HG03558 (cell line): ENCODE results near the gene SCGB3A2.
"Not testable (repeated sequence)": the region's sequence is repeated elsewhere in the genome, so short reads cannot be mapped to it uniquely, and the experiment has no call there.

Experiments used
- ATAC-seq: cut with Tn5 transposase; IDR thresholded peaks from one replicate; pipeline ENCODE4 v1.9.1; 2021; ENCODE audit warnings: moderate number of reproducible peaks; ENCODE audit not compliant: unreplicated experiment; ENCODE audit errors: extremely low read depth

Gene SCGB3A2

GRCh38 chr5:147860641-147861025 lies 17.9 kb upstream of the SCGB3A2 start:
- no peak for ATAC-seq

- no peak for ATAC-seq
Measured at GRCh38 chr5:147863454-147864158, 14.9 kb upstream of the SCGB3A2 start.

- ATAC-seq = no peak
Measured at GRCh38 chr5:147869112-147869511, 9.4 kb upstream of the SCGB3A2 start.

- ATAC-seq = not testable (repeated sequence)
Measured at GRCh38 chr5:147869892-147870291, 8.6 kb upstream of the SCGB3A2 start.

GRCh38 chr5:147871980-147872549 lies 6.4 kb upstream of the SCGB3A2 start:
- not testable (repeated sequence) for ATAC-seq

- not testable (repeated sequence) for ATAC-seq
Measured at GRCh38 chr5:147872744-147873435, 5.6 kb upstream of the SCGB3A2 start.

- not testable (repeated sequence) for ATAC-seq
Measured at GRCh38 chr5:147874118-147874875, 4.2 kb upstream of the SCGB3A2 start.

- ATAC-seq = no peak
Measured at GRCh38 chr5:147874910-147875367, 3.6 kb upstream of the SCGB3A2 start.

GRCh38 chr5:147876141-147876540 lies 2.4 kb upstream of the SCGB3A2 start:
- no peak for ATAC-seq

GRCh38 chr5:147876626-147877025 lies 1.9 kb upstream of the SCGB3A2 start:
- no peak for ATAC-seq

GRCh38 chr5:147879784-147880183 lies 1.3 kb downstream of the SCGB3A2 start:
- ATAC-seq = no peak

- ATAC-seq = no peak
Measured at GRCh38 chr5:147880487-147880886, 2.0 kb downstream of the SCGB3A2 start.

GRCh38 chr5:147882586-147883313 lies 4.2 kb downstream of the SCGB3A2 start:
- no peak for ATAC-seq

- ATAC-seq = no peak
Measured at GRCh38 chr5:147887026-147887627, 8.6 kb downstream of the SCGB3A2 start.

- ATAC-seq = no peak
Measured at GRCh38 chr5:147887930-147888329, 9.4 kb downstream of the SCGB3A2 start.

GRCh38 chr5:147892696-147893296 lies 14.3 kb downstream of the SCGB3A2 start:
- ATAC-seq = no peak

GRCh38 chr5:147893820-147894219 lies 15.3 kb downstream of the SCGB3A2 start:
- ATAC-seq = no peak

- no peak for ATAC-seq
Measured at GRCh38 chr5:147895864-147896263, 17.4 kb downstream of the SCGB3A2 start.

- ATAC-seq = no peak
Measured at GRCh38 chr5:147898875-147899401, 20.4 kb downstream of the SCGB3A2 start.
